Measurements from ENCODE around the gene FBXO36.

Gene FBXO36

GRCh38 chr2:230050136-230050535, 127.8 kb downstream of the FBXO36 start:
- DNase-seq (ENCODE audit: low spot score) = no peak

GRCh38 chr2:230052299-230052698, 130.0 kb downstream of the FBXO36 start:
- DNase-seq (ENCODE audit: low spot score) = no peak

GRCh38 chr2:230053753-230054478, 131.6 kb downstream of the FBXO36 start:
- DNase-seq (ENCODE audit: low spot score) = no peak

GRCh38 chr2:230060672-230061293, 138.5 kb downstream of the FBXO36 start:
- DNase-seq (ENCODE audit: low spot score) = no peak

Measured in putamen (tissue), 1 donor.